Ramos (cell line): Measurements from ENCODE around the gene PRKCH.

Experiments used
- in situ Hi-C: fragments of 300-500 bp; cut with MboI; formaldehyde crosslinking; loops from one replicate; pipeline ENCODE4 v1.14.3; 2022; ENCODE audit warnings: low sequenced_read_pairs; ENCODE audit not compliant: unreplicated experiment

The PRKCH gene

GRCh38 chr14:61495809-61496208 is 174.4 kb downstream of the PRKCH start:
- in situ Hi-C loops: loop anchor here (25.0 kb wide), 1 partner anchor 1259 kb away; the partner anchor contains the start of gene PPM1A

DNA sequence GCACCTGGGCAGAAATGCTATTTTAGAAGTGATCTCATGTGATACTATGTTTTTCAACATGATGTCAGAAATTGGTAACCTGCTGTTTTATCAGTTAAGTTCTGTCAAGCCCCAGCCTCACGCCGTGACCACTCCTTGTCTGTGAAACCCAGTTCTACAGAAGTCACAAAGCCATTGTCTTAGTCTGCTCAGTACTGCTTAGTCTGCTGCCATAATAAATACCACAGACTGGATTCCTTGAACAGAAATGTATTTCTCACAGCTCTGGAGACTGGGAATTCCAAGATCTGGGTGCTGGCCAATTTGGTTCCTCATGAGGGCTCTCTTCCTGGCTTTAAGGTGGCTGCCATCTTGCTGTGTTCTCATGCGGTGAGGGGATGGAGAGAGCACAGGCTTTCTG is 176.9 kb downstream of the PRKCH start:
- in situ Hi-C loops: loop anchor here (25.0 kb wide), 1 partner anchor 1261 kb away; the partner anchor contains the start of gene PPM1A

DNA sequence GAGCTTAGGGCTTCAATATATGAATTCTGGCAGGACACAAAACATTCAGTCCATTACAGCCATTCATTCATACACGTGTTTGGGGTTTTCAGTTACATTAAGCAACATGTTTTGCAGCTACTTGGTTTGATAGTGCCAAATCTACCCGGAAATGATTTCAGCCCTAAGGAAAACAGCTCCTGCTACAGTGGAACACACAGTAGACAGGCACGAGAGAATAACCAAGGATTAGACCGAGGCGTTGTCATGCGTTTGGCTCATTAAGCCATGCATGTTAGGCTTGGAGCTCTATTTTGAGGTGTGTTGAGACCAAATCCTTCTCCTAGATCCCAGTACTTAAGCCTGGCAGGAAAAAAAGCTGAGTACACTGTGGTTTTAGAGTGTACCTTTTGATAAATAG is 177.4 kb downstream of the PRKCH start:
- in situ Hi-C loops: loop anchor here (25.0 kb wide), 1 partner anchor 1262 kb away; the partner anchor contains the start of gene PPM1A

GRCh38 chr14:61499991-61500390 is 178.6 kb downstream of the PRKCH start:
- in situ Hi-C loops: loop anchor here (25.0 kb wide), 1 partner anchor 1263 kb away; the partner anchor contains the start of gene PPM1A

DNA sequence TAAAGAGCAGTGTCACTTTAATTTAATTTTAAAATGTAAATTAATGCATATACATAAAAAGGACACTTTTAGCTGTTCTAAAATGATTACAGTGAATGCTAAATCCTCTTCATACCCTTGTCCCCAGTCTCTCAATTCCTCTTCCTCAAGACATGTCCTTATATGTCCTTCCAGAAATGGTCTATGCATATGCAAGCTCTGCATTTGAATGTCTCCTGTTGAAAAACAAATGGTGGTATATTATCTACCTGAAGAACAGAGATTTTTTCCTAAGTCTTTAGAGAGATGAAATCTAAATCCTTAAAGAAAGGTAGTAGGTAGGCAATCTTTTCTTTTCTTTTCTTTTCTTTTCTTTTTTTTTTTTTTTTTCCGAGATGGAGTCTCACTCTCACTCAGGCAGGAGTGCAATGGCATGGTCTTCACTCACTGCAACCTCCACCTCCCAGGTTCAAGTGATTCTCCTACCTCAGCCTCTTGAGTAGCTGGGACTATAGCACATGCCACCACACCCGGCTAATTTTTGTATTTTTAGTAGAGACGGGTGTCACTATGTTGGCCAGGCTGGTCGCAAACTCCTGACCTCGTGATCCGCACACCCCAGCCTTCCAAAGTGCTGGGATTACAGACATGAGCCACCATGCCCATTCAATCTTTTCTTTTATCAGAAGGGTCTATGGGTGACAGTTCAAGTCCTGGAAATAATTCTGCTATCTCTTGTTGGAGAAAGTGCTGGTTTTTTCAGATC is 180.5 kb downstream of the PRKCH start:
- in situ Hi-C loops: no loop called here

DNA sequence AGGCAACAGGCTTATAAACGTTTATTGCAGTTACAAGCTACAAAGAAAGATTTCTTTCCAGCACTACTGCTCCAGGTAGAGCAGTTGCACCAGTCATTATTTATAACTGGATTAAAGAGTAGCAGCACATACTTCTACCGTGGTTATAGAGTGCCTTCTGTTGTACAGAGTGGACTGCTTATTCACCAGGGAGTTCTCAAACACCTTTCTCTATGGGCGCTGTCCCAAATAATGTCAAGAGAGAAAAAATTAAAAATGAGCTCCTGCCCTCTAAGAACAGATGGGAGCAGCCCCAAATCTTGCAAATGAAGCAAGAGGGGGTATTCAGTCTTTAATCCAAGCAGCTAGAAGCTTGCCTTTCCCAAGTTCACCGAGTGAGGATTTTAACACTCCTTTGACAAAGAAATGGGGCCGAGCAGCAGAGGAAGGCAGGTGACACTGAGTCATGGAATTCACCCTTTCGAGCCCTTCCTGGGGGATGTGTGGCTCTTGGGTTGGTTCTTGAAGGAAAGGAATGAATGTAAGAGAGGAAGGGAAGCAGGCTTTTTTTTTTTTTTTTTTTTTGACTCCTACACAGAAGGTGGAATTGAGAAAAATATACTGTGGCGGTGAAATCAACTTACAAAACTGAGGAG is 181.2 kb downstream of the PRKCH start:
- in situ Hi-C loops: no loop called here

DNA sequence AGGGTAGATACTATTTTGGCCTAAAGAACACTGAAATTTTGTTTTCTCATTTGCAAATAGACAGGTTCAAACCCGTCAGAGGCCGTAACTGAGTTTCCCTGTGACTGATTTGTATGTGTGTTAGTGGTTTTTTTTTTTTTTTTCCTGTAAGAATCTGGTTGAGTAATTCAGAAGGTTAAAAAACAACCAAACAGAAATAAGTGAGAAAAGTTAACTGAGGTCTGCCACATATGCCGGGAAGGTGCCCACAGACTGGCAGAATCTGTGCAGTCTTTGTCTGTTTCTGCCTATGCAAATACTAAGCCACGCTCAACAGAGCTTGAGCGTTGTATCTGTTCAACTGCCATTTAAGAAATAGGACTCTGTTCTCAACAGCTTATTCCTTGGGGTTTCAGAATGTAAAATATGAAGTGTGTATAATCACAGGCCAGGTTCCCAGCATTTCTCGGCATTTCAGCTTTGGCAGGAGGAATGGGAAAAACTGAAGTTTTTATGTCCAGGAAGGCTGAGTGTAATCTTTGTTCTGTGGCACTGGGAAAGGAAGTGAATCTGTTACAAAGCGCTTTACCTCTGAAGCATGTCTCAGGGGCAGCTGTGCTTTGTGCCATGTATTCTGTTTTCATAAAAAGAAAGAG is 181.9 kb downstream of the PRKCH start:
- in situ Hi-C loops: no loop called here

GRCh38 chr14:61504901-61505300 is 183.5 kb downstream of the PRKCH start:
- in situ Hi-C loops: no loop called here

GRCh38 chr14:61505815-61506809 is 184.7 kb downstream of the PRKCH start:
- in situ Hi-C loops: no loop called here

- in situ Hi-C loops: no loop called here
These were observed 187.1 kb downstream of the PRKCH start for GRCh38 chr14:61508526-61508925.

GRCh38 chr14:61510736-61511557 is 189.6 kb downstream of the PRKCH start:
- in situ Hi-C loops: no loop called here

DNA sequence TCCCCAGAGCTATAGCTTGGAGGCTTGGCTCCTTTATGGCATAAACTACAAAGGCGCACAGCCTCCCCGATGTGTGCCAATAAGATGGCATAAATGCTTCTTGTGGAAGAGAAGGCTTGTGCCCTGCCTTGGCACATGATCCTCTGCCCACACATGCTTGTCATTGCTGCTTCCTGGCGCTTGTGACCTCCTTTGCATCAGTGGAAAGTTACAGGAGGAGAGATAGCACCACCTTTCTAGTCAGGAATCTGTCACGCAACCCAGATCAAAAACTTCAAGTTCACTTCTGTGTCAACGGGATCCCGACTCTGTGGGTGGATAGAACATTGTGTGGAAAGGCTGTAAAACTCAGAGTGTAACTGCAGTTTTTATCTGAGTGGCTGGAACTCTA is 190.2 kb downstream of the PRKCH start:
- in situ Hi-C loops: no loop called here

DNA sequence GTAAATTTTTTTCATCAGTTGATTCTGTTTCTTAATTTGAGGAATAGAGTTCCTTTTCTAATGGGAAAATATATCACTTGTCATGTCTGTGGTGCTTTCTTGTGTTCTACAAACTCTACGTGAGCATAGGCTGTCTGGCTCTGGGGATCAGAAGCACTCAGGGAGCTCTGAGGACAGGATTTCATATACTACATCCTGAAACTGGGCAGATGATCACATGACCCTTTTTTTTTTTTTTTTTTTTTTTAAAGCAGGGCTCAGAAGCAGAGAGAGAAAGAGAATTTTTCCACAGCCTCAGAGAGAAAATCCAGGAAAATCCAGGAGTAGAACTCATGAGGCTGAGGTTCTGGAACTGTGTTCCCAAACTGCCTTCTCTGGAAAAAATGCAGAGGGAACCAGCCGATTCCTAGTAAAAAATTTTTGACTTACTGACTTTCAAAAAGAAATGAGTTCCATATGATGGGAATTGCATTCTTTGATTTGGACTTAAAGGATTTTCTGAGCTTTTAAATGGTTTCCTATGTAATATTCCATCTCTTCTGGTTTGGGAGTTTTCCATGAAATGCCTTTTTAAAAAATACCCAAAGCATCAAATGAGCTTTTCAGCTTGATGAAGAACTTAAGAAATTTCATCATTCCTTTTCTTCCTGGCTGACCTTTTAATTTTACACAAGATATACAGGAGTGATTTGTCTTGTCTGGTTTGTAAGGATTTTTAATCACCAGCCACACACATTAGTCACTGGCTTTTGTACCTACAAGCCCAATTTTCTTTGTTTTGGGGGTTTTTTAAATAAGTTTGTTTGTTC is 190.9 kb downstream of the PRKCH start:
- in situ Hi-C loops: no loop called here

DNA sequence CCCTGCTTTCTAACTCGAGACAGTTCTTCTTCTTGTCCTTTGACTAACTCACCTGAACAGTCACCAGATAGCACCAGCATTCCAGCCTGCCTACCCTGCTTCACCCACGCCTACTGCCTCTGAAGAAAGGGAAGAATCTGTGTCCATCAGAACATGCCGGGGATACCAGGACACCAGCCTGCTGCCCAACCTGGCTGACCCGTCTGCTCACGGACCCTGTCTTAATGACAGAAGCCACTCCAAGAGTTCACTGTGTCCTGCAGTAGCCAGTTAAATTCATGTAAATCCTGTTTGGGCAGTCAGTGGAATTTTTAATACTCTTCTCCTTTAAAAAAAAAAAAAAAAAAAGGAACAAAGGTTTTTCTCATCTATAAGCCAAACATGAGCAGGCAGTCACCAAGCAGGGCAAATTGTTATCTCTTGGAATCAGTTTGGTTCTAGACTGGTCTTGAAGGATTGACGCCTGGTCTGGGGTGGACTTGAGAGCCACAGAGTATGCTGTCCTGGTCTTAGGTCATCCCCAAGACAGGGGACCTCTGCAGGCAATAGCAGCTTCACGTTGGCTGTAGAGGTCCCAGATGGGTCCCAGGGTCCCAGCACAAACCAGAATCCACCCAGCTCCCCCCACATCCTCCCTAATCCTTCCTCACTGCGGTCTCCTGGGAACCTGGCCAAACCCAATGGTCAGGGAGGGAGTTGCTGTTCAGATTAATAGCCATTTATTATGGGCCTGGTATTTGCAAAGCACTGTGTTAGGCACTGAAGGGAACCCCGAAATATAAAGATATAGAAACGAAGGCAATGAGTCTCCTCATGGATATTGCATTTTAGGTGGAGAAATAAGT is 192.8 kb downstream of the PRKCH start:
- in situ Hi-C loops: no loop called here

DNA sequence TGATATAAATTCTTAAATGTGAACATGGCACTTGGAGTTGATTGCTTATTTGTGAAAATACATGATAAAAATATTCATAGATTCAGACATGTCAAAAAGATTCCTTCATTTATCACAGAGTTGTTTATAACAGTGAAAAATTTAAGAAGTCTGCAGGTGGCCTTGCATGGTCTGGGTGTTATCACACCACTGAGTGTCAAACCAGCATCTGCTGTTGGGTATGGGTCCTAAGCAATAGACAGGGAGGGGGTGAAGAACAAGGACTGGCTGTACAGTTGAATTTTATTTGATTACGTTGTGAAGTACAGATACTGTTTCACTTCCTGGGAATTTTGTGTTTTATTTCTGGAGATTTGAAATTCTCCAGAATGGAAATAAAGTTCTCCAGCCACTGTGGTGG is 193.5 kb downstream of the PRKCH start:
- in situ Hi-C loops: no loop called here

DNA sequence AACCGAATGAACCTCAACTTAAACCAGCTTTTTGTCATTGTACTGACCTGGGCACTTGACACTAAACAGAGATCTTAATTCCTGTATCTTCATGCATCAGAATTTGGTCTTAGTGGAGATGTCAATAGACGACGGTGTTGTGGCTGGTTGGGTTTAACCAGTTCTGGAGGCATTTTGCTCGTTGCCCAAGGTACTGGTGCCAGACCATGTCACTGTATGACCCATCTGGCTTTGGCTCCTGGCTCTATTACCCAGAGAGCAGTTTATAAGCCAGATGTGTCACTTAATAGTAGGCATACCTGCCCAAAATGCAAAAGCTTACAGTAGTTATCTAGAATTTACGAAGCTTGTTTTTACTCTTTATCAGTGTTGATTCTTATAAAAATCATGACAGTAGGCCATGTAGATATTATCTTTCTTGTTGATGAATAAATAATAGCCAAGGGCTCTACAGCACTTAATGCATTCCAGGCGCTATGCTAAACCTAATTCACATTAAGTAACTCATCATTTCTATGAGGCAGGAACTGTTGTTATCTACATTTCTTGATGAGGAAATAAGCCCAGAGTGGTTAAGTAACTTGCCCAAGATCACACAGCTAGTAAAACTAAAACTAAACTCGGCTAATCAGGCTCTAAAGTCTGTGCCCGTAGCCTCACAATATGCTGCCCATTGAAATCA is 194.2 kb downstream of the PRKCH start:
- in situ Hi-C loops: no loop called here
